HepG2 (cell line): ENCODE results near the gene ZDHHC24. TPM values are rescaled to one million over a fixed set of nuclear protein-coding genes. Genes with fewer than 3 reads are reported as not detected.

Experiments used
- AKNA ChIP-seq: sonication (generic); formaldehyde crosslinking; IDR thresholded peaks from 2 replicates; pipeline ENCODE4 v1.4.0; 2020; ENCODE audit warnings: missing genetic modification reagents, borderline replicate concordance
- ATF7-NPFF ChIP-seq: sonication (generic); formaldehyde crosslinking; IDR thresholded peaks from 2 replicates; pipeline ENCODE4 v1.8.1; 2023; ENCODE audit warnings: mild to moderate bottlenecking, low read depth, missing genetic modification reagents, moderate library complexity
- BORCS8-MEF2B ChIP-seq: sonication (generic); formaldehyde crosslinking; IDR thresholded peaks from 2 replicates; pipeline ENCODE4 v1.8.0; 2022; ENCODE audit warnings: mild to moderate bottlenecking, missing genetic modification reagents
- HNF1A ChIP-seq, 2 experiments: sonication (generic) in 1 of 2; formaldehyde crosslinking in 1 of 2; IDR thresholded peaks; 2 replicates each; pipeline versions ENCODE4 v1.4.0 to v1.6.1; 2016 to 2020; ENCODE audit warnings: borderline replicate concordance in 1 of 2, low read depth in 1 of 2, mild to moderate bottlenecking in 1 of 2, missing genetic modification reagents in 1 of 2
- KMT2A ChIP-seq: sonication (generic); formaldehyde crosslinking; IDR thresholded peaks from 2 replicates; pipeline ENCODE4 v1.4.0; 2020; ENCODE audit warnings: missing genetic modification reagents
- SPEN ChIP-seq: sonication (generic); formaldehyde crosslinking; IDR thresholded peaks from 2 replicates; pipeline ENCODE4 v1.5.1; 2020; ENCODE audit warnings: low read depth, mild to moderate bottlenecking, missing genetic modification reagents
- SRY ChIP-seq: sonication (generic); formaldehyde crosslinking; IDR thresholded peaks from 2 replicates; pipeline ENCODE4 v1.8.0; 2022; ENCODE audit warnings: mild to moderate bottlenecking, missing genetic modification reagents
- TEAD2 ChIP-seq: sonication (generic); formaldehyde crosslinking; IDR thresholded peaks from 2 replicates; pipeline ENCODE4 v1.9.0; 2021; ENCODE audit warnings: missing genetic modification reagents
- TRIM22 ChIP-seq: fragments of 450-650 bp; IDR thresholded peaks from 2 replicates; pipeline ENCODE4 v1.6.1; 2017
- ZNF121 ChIP-seq: sonication (generic); formaldehyde crosslinking; IDR thresholded peaks from 2 replicates; pipeline ENCODE4 v1.5.0; 2020; ENCODE audit warnings: mild to moderate bottlenecking, missing genetic modification reagents
- ZNF160 ChIP-seq: sonication (generic); formaldehyde crosslinking; IDR thresholded peaks from 2 replicates; pipeline ENCODE4 v1.8.0; 2022; ENCODE audit warnings: mild to moderate bottlenecking, inconsistent platforms, missing genetic modification reagents
- ZNF484 ChIP-seq: sonication (generic); formaldehyde crosslinking; IDR thresholded peaks from 2 replicates; pipeline ENCODE4 v1.5.1; 2020; ENCODE audit warnings: mild to moderate bottlenecking, low read depth, missing genetic modification reagents, borderline replicate concordance
- ZSCAN31 ChIP-seq: sonication (generic); formaldehyde crosslinking; IDR thresholded peaks from 2 replicates; pipeline ENCODE4 v1.5.0; 2020; ENCODE audit warnings: low read depth, mild to moderate bottlenecking, missing genetic modification reagents
- polyA plus RNA-seq, 8 experiments: library from polyadenylated mRNA; depleted of rRNA in 3 of 8; stranded (reverse) in 7 of 8; unstranded in 1 of 8; fragments of >200 nt; fragmentation: Illumina TruSeq in 4 of 8; extraction: Trizol in 4 of 8; gene quantifications; 2 replicates each; pipeline versions ENCODE4 v1.2.1 to v1.2.3, GENCODE V29; 2011 to 2016; ENCODE audit warnings: low read depth in 4 of 8, missing spikeins in 1 of 8, mixed read lengths in 1 of 8; ENCODE audit not compliant: insufficient read depth in 1 of 8
- total RNA-seq, 5 experiments: library from RNA; depleted of rRNA; stranded (reverse); fragments of >200 nt; fragmentation: Illumina TruSeq; extraction: Trizol; gene quantifications; 2 replicates each; pipeline ENCODE4 v1.2.3, GENCODE V29; 2016; ENCODE audit warnings: low read depth in 1 of 5
- TF ChIP-seq, protein P1 (sequence below): sonication (generic); formaldehyde crosslinking; conservative IDR thresholded peaks from 2 replicates; pipeline ENCODE4 v1.5.0; 2020; ENCODE audit warnings: missing genetic modification reagents
- TF ChIP-seq, protein P2 (sequence below): sonication (generic); formaldehyde crosslinking; IDR thresholded peaks from 2 replicates; pipeline ENCODE4 v1.4.0; 2020; ENCODE audit warnings: mild to moderate bottlenecking, missing genetic modification reagents

Gene ZDHHC24
- total and polyA plus RNA-seq, 2 of the 13 experiments (the other 11 are each of a cell fraction or from before 2014, with no cell fraction given), result 4.3 TPM

GRCh38 chr11:66545701-66546367 is at the start of gene ZDHHC24 (continued):
- TF ChIP-seq ZNF121 (CRISPR knock-in tag) (no peak; the same call in 1 of the 2 replicates), SRY (peak; percentile 59; the same call in 1 of the 2 replicates), SPEN (CRISPR knock-in tag) (peak; percentile 80; the same call in 1 of the 2 replicates), TRIM22 (no peak), TEAD2 (CRISPR knock-in tag) (no peak), ZNF484 (CRISPR knock-in tag) (no peak), AKNA (CRISPR knock-in tag) (no peak), KMT2A (CRISPR knock-in tag) (peak; percentile 3; the same call in 1 of the 2 replicates), HNF1A (IDR thresholded peaks at IDR 0.05; ENCODE audit: low read depth) (no peak), HNF1A (CRISPR knock-in tag; IDR thresholded peaks at IDR 0.05; ENCODE audit: borderline replicate concordance) (0 out of 2 replicates have a peak, but pooled peaks have one; percentile 24), ZSCAN31 (CRISPR knock-in tag) (no peak), ATF7-NPFF (CRISPR knock-in tag) (peak; percentile 84; the same call in 1 of the 2 replicates), ZNF160 (peak; percentile 62; the same call in 1 of the 2 replicates), BORCS8-MEF2B (peak; percentile 62; the same call in 1 of the 2 replicates)
- TF ChIP-seq, protein P1, sequence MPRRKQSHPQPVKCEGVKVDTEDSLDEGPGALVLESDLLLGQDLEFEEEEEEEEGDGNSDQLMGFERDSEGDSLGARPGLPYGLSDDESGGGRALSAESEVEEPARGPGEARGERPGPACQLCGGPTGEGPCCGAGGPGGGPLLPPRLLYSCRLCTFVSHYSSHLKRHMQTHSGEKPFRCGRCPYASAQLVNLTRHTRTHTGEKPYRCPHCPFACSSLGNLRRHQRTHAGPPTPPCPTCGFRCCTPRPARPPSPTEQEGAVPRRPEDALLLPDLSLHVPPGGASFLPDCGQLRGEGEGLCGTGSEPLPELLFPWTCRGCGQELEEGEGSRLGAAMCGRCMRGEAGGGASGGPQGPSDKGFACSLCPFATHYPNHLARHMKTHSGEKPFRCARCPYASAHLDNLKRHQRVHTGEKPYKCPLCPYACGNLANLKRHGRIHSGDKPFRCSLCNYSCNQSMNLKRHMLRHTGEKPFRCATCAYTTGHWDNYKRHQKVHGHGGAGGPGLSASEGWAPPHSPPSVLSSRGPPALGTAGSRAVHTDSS, result 0 out of 2 replicates have a peak, but pooled peaks have one; percentile 54
- TF ChIP-seq, protein P2, sequence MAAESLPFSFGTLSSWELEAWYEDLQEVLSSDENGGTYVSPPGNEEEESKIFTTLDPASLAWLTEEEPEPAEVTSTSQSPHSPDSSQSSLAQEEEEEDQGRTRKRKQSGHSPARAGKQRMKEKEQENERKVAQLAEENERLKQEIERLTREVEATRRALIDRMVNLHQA (CRISPR knock-in tag), result no peak
